ENCODE data around the gene SH3RF2.

GRCh38 chr5:145915970-145916638 lies 20.3 kb upstream of the SH3RF2 start:
- TF ChIP-seq POLR2A (IDR thresholded peaks at IDR 0.05; ENCODE audit: insufficient read depth in 1 of 2, low read depth in 2 of 2, low read length in 2 of 2) (no peak), POLR2AphosphoS5 (IDR thresholded peaks at IDR 0.05; ENCODE audit: low read depth, low read length) (no peak), TAF1 (CRISPR knock-in tag; IDR thresholded peaks at IDR 0.05) (no peak), MAX (IDR thresholded peaks at IDR 0.05) (no peak), SRSF9 (IDR thresholded peaks at IDR 0.05; ENCODE audit: borderline replicate concordance, insufficient read depth, low read depth, low read length, poor library complexity, severe bottlenecking) (no peak), CTCF (CRISPR knock-in tag; IDR thresholded peaks at IDR 0.05) (no peak), ZNF430 (CRISPR knock-in tag; IDR thresholded peaks at IDR 0.05) (no peak)
